Lower leg skin (tissue), 3 donors: ENCODE measurements around the gene CTNNA2.

Experiments
- CTCF ChIP-seq, 3 donors: fragments of 450-650 bp; IDR thresholded peaks; one replicate each; pipeline ENCODE4 v1.5.1; 2016; ENCODE audit warnings: antibody characterized with exemption in 3 of 3, mild to moderate bottlenecking in 3 of 3, moderate library complexity in 2 of 3
- POLR2A ChIP-seq, 2 donors: fragments of 450-650 bp; IDR thresholded peaks; one replicate each; pipeline ENCODE4 v1.6.1; 2016 to 2017; ENCODE audit warnings: antibody characterized with exemption in 2 of 2, mild to moderate bottlenecking in 1 of 2, moderate library complexity in 1 of 2

DNA sequence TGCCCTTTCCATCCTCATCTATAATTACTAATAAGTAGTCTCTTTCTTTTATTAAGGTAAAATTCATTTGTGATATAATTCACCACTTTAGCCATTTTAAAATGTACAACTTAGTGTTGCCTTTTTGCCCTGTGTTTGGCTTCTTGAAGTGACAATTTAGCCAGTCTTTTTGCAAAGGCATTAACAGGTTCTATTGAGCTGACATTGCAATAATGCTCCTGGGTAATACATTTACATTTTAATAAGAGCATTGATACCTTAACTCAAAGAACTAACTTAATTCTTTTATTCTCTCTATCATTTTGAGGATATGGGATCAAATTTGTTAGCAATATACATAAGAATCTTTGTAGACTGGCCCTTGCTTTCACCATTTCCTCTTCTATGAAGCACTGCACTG is 549.4 kb downstream of the CTNNA2 start:
- no peak for TF ChIP-seq CTCF (IDR thresholded peaks at IDR 0.05)
- no peak for TF ChIP-seq POLR2A (IDR thresholded peaks at IDR 0.05)
